ENCODE results near the gene COQ8A. TPM values are rescaled to one million over a fixed set of nuclear protein-coding genes. Genes with fewer than 3 reads are reported as not detected.
A peak's percentile ranks its signal among the peaks of the same experiment; 100 is the strongest.
"Not testable (repeated sequence)": the region's sequence is repeated elsewhere in the genome, so short reads cannot be mapped to it uniquely, and the experiment has no call there.

COQ8A gene
- polyA plus RNA-seq, 12 donors = 30.4 to 73.1 (median 55.3) TPM; not detected in 1

- no peak for DNase-seq
These were observed 20.5 kb upstream of the COQ8A start for GRCh38 chr1:226919587-226919986.

- DNase-seq = no peak
These were observed 20.1 kb upstream of the COQ8A start for GRCh38 chr1:226919995-226920394.

- no peak for DNase-seq
These were observed 19.6 kb upstream of the COQ8A start for GRCh38 chr1:226920446-226920894.

GRCh38 chr1:226921504-226921903, 18.6 kb upstream of the COQ8A start:
- DNase-seq = no peak

GRCh38 chr1:226929260-226930111, 10.6 kb upstream of the COQ8A start:
- DNase-seq = not testable (repeated sequence)

- DNase-seq = no peak
These were observed 5.4 kb upstream of the COQ8A start for GRCh38 chr1:226934483-226935237.

- DNase-seq = no peak
These were observed 2.0 kb upstream of the COQ8A start for GRCh38 chr1:226937940-226938725.

- DNase-seq = peak; percentile 63
These were observed 1.1 kb upstream of the COQ8A start for GRCh38 chr1:226938903-226939437.

GRCh38 chr1:226939438-226940028, 561 bp upstream of the COQ8A start:
- no peak for DNase-seq

- DNase-seq = no peak
These were observed 643 bp downstream of the COQ8A start for GRCh38 chr1:226940806-226941067.

- no peak for DNase-seq
These were observed 2.3 kb downstream of the COQ8A start for GRCh38 chr1:226942392-226942791.

- no peak for DNase-seq
These were observed 3.1 kb downstream of the COQ8A start for GRCh38 chr1:226943156-226943555.

- no peak for DNase-seq
These were observed 3.8 kb downstream of the COQ8A start for GRCh38 chr1:226943927-226944326.

GRCh38 chr1:226945106-226945857, 5.2 kb downstream of the COQ8A start:
- no peak for DNase-seq

- DNase-seq = no peak
These were observed 5.8 kb downstream of the COQ8A start for GRCh38 chr1:226945858-226946245.

GRCh38 chr1:226946285-226946684, 6.2 kb downstream of the COQ8A start:
- no peak for DNase-seq

GRCh38 chr1:226946841-226947240, 6.7 kb downstream of the COQ8A start:
- DNase-seq = no peak

GRCh38 chr1:226948051-226948450, 8.0 kb downstream of the COQ8A start:
- DNase-seq = no peak

GRCh38 chr1:226948480-226948879, 8.4 kb downstream of the COQ8A start:
- DNase-seq = no peak

- no peak for DNase-seq
These were observed 8.9 kb downstream of the COQ8A start for GRCh38 chr1:226948996-226949395.

- no peak for DNase-seq
These were observed 9.3 kb downstream of the COQ8A start for GRCh38 chr1:226949401-226949800.

All from muscle of arm (tissue), 12 donors.